ENCODE measurements around the gene SLC12A8.

The SLC12A8 gene

GRCh38 chr3:125136966-125137357 lies 75.6 kb downstream of the SLC12A8 start:
- DNase-seq: no peak

GRCh38 chr3:125136515-125136914 lies 76.0 kb downstream of the SLC12A8 start:
- DNase-seq: no peak

GRCh38 chr3:125134952-125135351 lies 77.6 kb downstream of the SLC12A8 start:
- no peak for DNase-seq

- no peak for DNase-seq
These were observed 79.7 kb downstream of the SLC12A8 start for GRCh38 chr3:125132815-125133214.

- peak; percentile 33 for DNase-seq
These were observed 83.0 kb downstream of the SLC12A8 start for GRCh38 chr3:125129512-125129997.

GRCh38 chr3:125128861-125129501 lies 83.6 kb downstream of the SLC12A8 start:
- DNase-seq: no peak

GRCh38 chr3:125126323-125126722 lies 86.2 kb downstream of the SLC12A8 start:
- no peak for DNase-seq

- DNase-seq: no peak
These were observed 86.7 kb downstream of the SLC12A8 start for GRCh38 chr3:125125821-125126245.

GRCh38 chr3:125123451-125124305 lies 88.9 kb downstream of the SLC12A8 start:
- no peak for DNase-seq

GRCh38 chr3:125121246-125122010 lies 91.1 kb downstream of the SLC12A8 start:
- DNase-seq: no peak

- DNase-seq: no peak
These were observed 92.0 kb downstream of the SLC12A8 start for GRCh38 chr3:125120379-125121122.

- DNase-seq: no peak
These were observed 92.7 kb downstream of the SLC12A8 start for GRCh38 chr3:125119752-125120378.

GRCh38 chr3:125118600-125118999 lies 93.9 kb downstream of the SLC12A8 start:
- DNase-seq: no peak

- no peak for DNase-seq
These were observed 94.8 kb downstream of the SLC12A8 start for GRCh38 chr3:125117631-125118191.

- no peak for DNase-seq
These were observed 96.1 kb downstream of the SLC12A8 start for GRCh38 chr3:125116311-125117080.

GRCh38 chr3:125115640-125116039 lies 96.9 kb downstream of the SLC12A8 start:
- DNase-seq: no peak

GRCh38 chr3:125112981-125113380 lies 99.6 kb downstream of the SLC12A8 start:
- DNase-seq: no peak

- no peak for DNase-seq
These were observed 101.6 kb downstream of the SLC12A8 start for GRCh38 chr3:125110876-125111480.

GRCh38 chr3:125110016-125110875 lies 102.3 kb downstream of the SLC12A8 start:
- no peak for DNase-seq

- no peak for DNase-seq
These were observed 103.0 kb downstream of the SLC12A8 start for GRCh38 chr3:125109536-125109925.
